ENCODE measurements around the gene ATP8B2.

- TF ChIP-seq POLR2A (IDR thresholded peaks at IDR 0.05) = no peak
- TF ChIP-seq CTCF (IDR thresholded peaks at IDR 0.05) = no peak
- TF ChIP-seq EP300 (IDR thresholded peaks at IDR 0.05) = no peak
- peak; percentile 28 for TF ChIP-seq POLR2AphosphoS5 (IDR thresholded peaks at IDR 0.05)
Measured at GRCh38 chr1:154352581-154353459, 27.5 kb downstream of the ATP8B2 start.
